ENCODE data around the gene IPCEF1.
"Not testable (repeated sequence)": the region's sequence is repeated elsewhere in the genome, so short reads cannot be mapped to it uniquely, and the experiment has no call there.

IPCEF1 gene

GRCh38 chr6:154370545-154370944 is 13.9 kb upstream of the IPCEF1 start:
- no peak for DNase-seq

GRCh38 chr6:154367839-154368695 is 11.5 kb upstream of the IPCEF1 start:
- DNase-seq, result no peak

- no peak for DNase-seq
Measured at GRCh38 chr6:154367336-154367735, 10.7 kb upstream of the IPCEF1 start.

GRCh38 chr6:154363821-154364220 is 7.2 kb upstream of the IPCEF1 start:
- no peak for DNase-seq

- no peak for DNase-seq
Measured at GRCh38 chr6:154361476-154361875, 4.9 kb upstream of the IPCEF1 start.

- DNase-seq, result no peak
Measured at GRCh38 chr6:154360476-154360875, 3.9 kb upstream of the IPCEF1 start.

- no peak for DNase-seq
Measured at GRCh38 chr6:154359679-154360078, 3.1 kb upstream of the IPCEF1 start.

GRCh38 chr6:154359161-154359574 is 2.6 kb upstream of the IPCEF1 start:
- DNase-seq, result no peak

GRCh38 chr6:154358019-154358545 is 1.5 kb upstream of the IPCEF1 start:
- no peak for DNase-seq

- no peak for DNase-seq
Measured at GRCh38 chr6:154356113-154356512, 490 bp downstream of the IPCEF1 start.

GRCh38 chr6:154354265-154354777 is 2.3 kb downstream of the IPCEF1 start:
- DNase-seq, result no peak

- DNase-seq, result no peak
Measured at GRCh38 chr6:154353626-154354025, 3.0 kb downstream of the IPCEF1 start.

- DNase-seq, result peak; percentile 52
Measured at GRCh38 chr6:154352898-154353585, 3.6 kb downstream of the IPCEF1 start.

- no peak for DNase-seq
Measured at GRCh38 chr6:154350293-154350692, 6.3 kb downstream of the IPCEF1 start.

- no peak for DNase-seq
Measured at GRCh38 chr6:154347981-154348380, 8.6 kb downstream of the IPCEF1 start.

- DNase-seq, result no peak
Measured at GRCh38 chr6:154345811-154346210, 10.8 kb downstream of the IPCEF1 start.

GRCh38 chr6:154343473-154344308 is 12.9 kb downstream of the IPCEF1 start:
- no peak for DNase-seq

GRCh38 chr6:154341871-154342270 is 14.7 kb downstream of the IPCEF1 start:
- DNase-seq, result no peak

GRCh38 chr6:154341336-154341735 is 15.3 kb downstream of the IPCEF1 start:
- no peak for DNase-seq

- no peak for DNase-seq
Measured at GRCh38 chr6:154337406-154338005, 19.1 kb downstream of the IPCEF1 start.

GRCh38 chr6:154334147-154334546 is 22.5 kb downstream of the IPCEF1 start:
- DNase-seq, result not testable (repeated sequence)

- DNase-seq, result no peak
Measured at GRCh38 chr6:154331750-154332149, 24.9 kb downstream of the IPCEF1 start.
